GM23338 (cell line): ENCODE data around the gene CD109. TPM values are rescaled to one million over a fixed set of nuclear protein-coding genes. Genes with fewer than 3 reads are reported as not detected.

Source experiments
- ATAC-seq: fragments of 200-7000 bp; cut with Tn5 transposase; 3 replicates; pipeline ENCODE4 v1.9.1; 2020
- DNase-seq: peaks from one replicate; pipeline ENCODE4 v3.0.0-alpha.2; 2015; ENCODE audit warnings: low spot score
- H2AFZ ChIP-seq: fragments of 200-600 bp; sonication (generic); 2 replicates; pipeline ENCODE4 v1.8.0; 2016; ENCODE audit warnings: antibody characterized with exemption, mild to moderate bottlenecking, moderate library complexity
- H3F3A ChIP-seq: fragments of 200-600 bp; sonication (generic); replicated peaks from 2 replicates; pipeline ENCODE4 v1.8.0; 2017; ENCODE audit warnings: antibody characterized with exemption, mixed run types, low read depth
- H3K27ac ChIP-seq: fragments of 200-600 bp; sonication (generic); 2 replicates; pipeline ENCODE4 v1.6.1; 2016; ENCODE audit warnings: low read depth
- H3K27me3 ChIP-seq: fragments of 200-600 bp; sonication (generic); 2 replicates; pipeline ENCODE4 v1.8.0; 2016; ENCODE audit warnings: mild to moderate bottlenecking, mixed run types, moderate library complexity; ENCODE audit not compliant: insufficient read depth
- H3K36me3 ChIP-seq: fragments of 200-600 bp; sonication (generic); 2 replicates; pipeline ENCODE4 v1.8.0; 2016; ENCODE audit warnings: mild to moderate bottlenecking; ENCODE audit not compliant: insufficient read depth
- H3K4me1 ChIP-seq: fragments of 200-600 bp; sonication (generic); 2 replicates; pipeline ENCODE4 v1.8.0; 2016; ENCODE audit warnings: mild to moderate bottlenecking, moderate library complexity; ENCODE audit not compliant: insufficient read depth
- H3K4me2 ChIP-seq: fragments of 200-600 bp; sonication (generic); 2 replicates; pipeline ENCODE4 v1.7.1; 2017; ENCODE audit warnings: mixed run types
- H3K4me3 ChIP-seq: fragments of 200-600 bp; sonication (generic); 2 replicates; pipeline ENCODE4 v1.6.1; 2016; ENCODE audit warnings: mixed run types
- H3K79me2 ChIP-seq: fragments of 200-600 bp; sonication (generic); replicated peaks from 2 replicates; pipeline ENCODE4 v1.8.0; 2017; ENCODE audit warnings: mild to moderate bottlenecking; ENCODE audit not compliant: insufficient read depth
- H3K9me2 ChIP-seq: fragments of 200-600 bp; sonication (generic); 2 replicates; pipeline ENCODE4 v1.8.0; 2017; ENCODE audit not compliant: insufficient read depth
- H4K20me1 ChIP-seq: fragments of 200-600 bp; sonication (generic); replicated peaks from 2 replicates; pipeline ENCODE4 v1.8.0; 2017; ENCODE audit warnings: mild to moderate bottlenecking; ENCODE audit not compliant: insufficient read depth
- H3K27ac Mint-ChIP-seq: 2 replicates; pipeline ENCODE4 v1.8.0; 2020; ENCODE audit warnings: inconsistent platforms, mild to moderate bottlenecking, moderate library complexity, mixed read lengths
- H3K27me3 Mint-ChIP-seq: 3 replicates; pipeline ENCODE4 v1.8.0; 2022; ENCODE audit warnings: low read depth, mild to moderate bottlenecking, moderate library complexity, mixed read lengths, inconsistent platforms; ENCODE audit not compliant: insufficient read depth, poor library complexity
- H3K36me3 Mint-ChIP-seq: 3 replicates; pipeline ENCODE4 v1.8.0; 2021; ENCODE audit warnings: low read depth, mild to moderate bottlenecking, inconsistent platforms, moderate library complexity, mixed read lengths
- H3K4me1 Mint-ChIP-seq: 3 replicates; pipeline ENCODE4 v1.8.0; 2020; ENCODE audit warnings: mild to moderate bottlenecking, inconsistent platforms, mixed read lengths
- H3K4me3 Mint-ChIP-seq: 3 replicates; pipeline ENCODE4 v1.8.0; 2021; ENCODE audit warnings: moderate library complexity, mild to moderate bottlenecking, inconsistent platforms, mixed read lengths
- H3K9me3 Mint-ChIP-seq: 3 replicates; pipeline ENCODE4 v1.8.0; 2020; ENCODE audit warnings: moderate library complexity, mild to moderate bottlenecking, inconsistent platforms, mixed read lengths
- EZH2 ChIP-seq: fragments of 200-600 bp; sonication (generic); IDR thresholded peaks from one replicate; pipeline ENCODE4 v1.8.0; 2017; ENCODE audit warnings: antibody characterized with exemption, mild to moderate bottlenecking, low read depth; ENCODE audit not compliant: unreplicated experiment
- JUNB ChIP-seq: IDR thresholded peaks from one replicate; pipeline ENCODE4 v1.6.1; 2016; ENCODE audit warnings: antibody characterized with exemption; ENCODE audit not compliant: unreplicated experiment
- NANOG ChIP-seq: IDR thresholded peaks from 2 replicates; pipeline ENCODE4 v1.6.1; 2016; ENCODE audit warnings: antibody characterized with exemption, borderline replicate concordance
- POLR2AphosphoS5 ChIP-seq: IDR thresholded peaks from 2 replicates; pipeline ENCODE4 v1.6.1; 2016; ENCODE audit warnings: antibody characterized with exemption, low read depth
- STAT1 ChIP-seq: IDR thresholded peaks from one replicate; pipeline ENCODE4 v1.6.1; 2016; ENCODE audit warnings: antibody characterized with exemption; ENCODE audit not compliant: unreplicated experiment
- ZNF331 ChIP-seq: fragments of 250-450 bp; sonication (Bioruptor Pico); IDR thresholded peaks from 2 replicates; pipeline ENCODE4 v1.5.0; 2020; ENCODE audit warnings: low read depth, mild to moderate bottlenecking, moderate library complexity
- polyA plus RNA-seq: library from polyadenylated mRNA; unstranded; fragments of >200 nt; fragmentation: Nextera tagmentation; extraction: Ambion mirVana; gene quantifications from 2 replicates; pipeline ENCODE4 v1.2.1, GENCODE V29; 2016
- total RNA-seq: library from RNA; depleted of rRNA; stranded (reverse); fragments of >200 nt; shearing (Covaris generic); gene quantifications from 2 replicates; pipeline ENCODE4 v1.2.3, GENCODE V29; 2014
- TF ChIP-seq, protein P1 (sequence below): IDR thresholded peaks from one replicate; pipeline ENCODE4 v1.6.1; 2018; ENCODE audit warnings: antibody characterized with exemption; ENCODE audit not compliant: unreplicated experiment
- TF ChIP-seq, protein P2 (sequence below), 2 experiments: fragments of 200-600 bp in 1 of 2; sonication (generic) in 1 of 2; conservative IDR thresholded peaks; 2 replicates each; pipeline versions ENCODE4 v1.5.1 to v1.6.1; 2016 to 2017; ENCODE audit warnings: antibody characterized with exemption in 2 of 2, low read depth in 2 of 2, mild to moderate bottlenecking in 2 of 2, moderate library complexity in 1 of 2
- TF ChIP-seq, protein P3 (sequence below): fragments of 250-450 bp; sonication (Bioruptor Pico); IDR thresholded peaks from 2 replicates; pipeline ENCODE4 v1.5.0; 2020; ENCODE audit warnings: mild to moderate bottlenecking, moderate library complexity

Gene CD109
- total and polyA plus RNA-seq, 2 experiments from 2014 or later = 1.1 to 5.3 TPM

DNA sequence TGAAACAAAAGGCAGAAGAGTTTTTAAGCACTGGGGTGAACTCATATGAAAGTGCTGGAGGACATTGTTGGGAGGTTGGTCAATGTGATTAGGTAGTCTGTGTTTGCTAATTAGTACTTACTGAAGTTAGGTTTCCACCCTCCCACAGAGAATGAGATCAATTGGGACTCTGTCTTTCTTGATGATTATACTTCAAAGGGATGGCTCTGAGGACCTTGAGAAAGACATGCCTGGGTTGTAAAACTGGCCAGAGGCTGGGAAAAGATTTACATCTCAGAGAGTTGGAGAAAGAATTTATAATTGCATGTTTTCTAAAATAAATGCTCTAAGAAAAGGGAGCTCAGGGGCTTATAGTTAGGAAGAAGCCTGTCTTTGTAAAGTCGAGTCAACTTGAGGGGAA, 74.0 kb downstream of the CD109 start:
- no peak overlapping the region for H3K27ac Mint-ChIP-seq
- no peak for ATAC-seq
- H3K27ac ChIP-seq = no peak overlapping the region
- H3K27me3 ChIP-seq = no peaks in the 10 kb centered on the region
- no peaks in the 10 kb centered on the region for H4K20me1 ChIP-seq
- no peak overlapping the region for H3K4me3 ChIP-seq
- no peak overlapping the region for H3K4me2 ChIP-seq
- H3K79me2 ChIP-seq = no peaks in the 10 kb centered on the region
- peaks cover 3% of the 10 kb centered on the region; the same call in 1 of the 2 replicates for H3K4me1 ChIP-seq
- no peaks in the 10 kb centered on the region for H3K4me1 Mint-ChIP-seq
- no peaks in the 10 kb centered on the region for H3K36me3 Mint-ChIP-seq
- no peak overlapping the region for H2AFZ ChIP-seq
- no peak overlapping the region for H3K4me3 Mint-ChIP-seq
- H3K27me3 Mint-ChIP-seq = no peaks in the 10 kb centered on the region
- no peaks in the 10 kb centered on the region for H3K9me2 ChIP-seq
- no peaks in the 10 kb centered on the region for H3K36me3 ChIP-seq
- TF ChIP-seq JUNB = no peak
- TF ChIP-seq, protein P1, sequence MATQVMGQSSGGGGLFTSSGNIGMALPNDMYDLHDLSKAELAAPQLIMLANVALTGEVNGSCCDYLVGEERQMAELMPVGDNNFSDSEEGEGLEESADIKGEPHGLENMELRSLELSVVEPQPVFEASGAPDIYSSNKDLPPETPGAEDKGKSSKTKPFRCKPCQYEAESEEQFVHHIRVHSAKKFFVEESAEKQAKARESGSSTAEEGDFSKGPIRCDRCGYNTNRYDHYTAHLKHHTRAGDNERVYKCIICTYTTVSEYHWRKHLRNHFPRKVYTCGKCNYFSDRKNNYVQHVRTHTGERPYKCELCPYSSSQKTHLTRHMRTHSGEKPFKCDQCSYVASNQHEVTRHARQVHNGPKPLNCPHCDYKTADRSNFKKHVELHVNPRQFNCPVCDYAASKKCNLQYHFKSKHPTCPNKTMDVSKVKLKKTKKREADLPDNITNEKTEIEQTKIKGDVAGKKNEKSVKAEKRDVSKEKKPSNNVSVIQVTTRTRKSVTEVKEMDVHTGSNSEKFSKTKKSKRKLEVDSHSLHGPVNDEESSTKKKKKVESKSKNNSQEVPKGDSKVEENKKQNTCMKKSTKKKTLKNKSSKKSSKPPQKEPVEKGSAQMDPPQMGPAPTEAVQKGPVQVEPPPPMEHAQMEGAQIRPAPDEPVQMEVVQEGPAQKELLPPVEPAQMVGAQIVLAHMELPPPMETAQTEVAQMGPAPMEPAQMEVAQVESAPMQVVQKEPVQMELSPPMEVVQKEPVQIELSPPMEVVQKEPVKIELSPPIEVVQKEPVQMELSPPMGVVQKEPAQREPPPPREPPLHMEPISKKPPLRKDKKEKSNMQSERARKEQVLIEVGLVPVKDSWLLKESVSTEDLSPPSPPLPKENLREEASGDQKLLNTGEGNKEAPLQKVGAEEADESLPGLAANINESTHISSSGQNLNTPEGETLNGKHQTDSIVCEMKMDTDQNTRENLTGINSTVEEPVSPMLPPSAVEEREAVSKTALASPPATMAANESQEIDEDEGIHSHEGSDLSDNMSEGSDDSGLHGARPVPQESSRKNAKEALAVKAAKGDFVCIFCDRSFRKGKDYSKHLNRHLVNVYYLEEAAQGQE = no peak
- TF ChIP-seq EZH2 = no peak
- TF ChIP-seq NANOG = no peak
- TF ChIP-seq, protein P2, sequence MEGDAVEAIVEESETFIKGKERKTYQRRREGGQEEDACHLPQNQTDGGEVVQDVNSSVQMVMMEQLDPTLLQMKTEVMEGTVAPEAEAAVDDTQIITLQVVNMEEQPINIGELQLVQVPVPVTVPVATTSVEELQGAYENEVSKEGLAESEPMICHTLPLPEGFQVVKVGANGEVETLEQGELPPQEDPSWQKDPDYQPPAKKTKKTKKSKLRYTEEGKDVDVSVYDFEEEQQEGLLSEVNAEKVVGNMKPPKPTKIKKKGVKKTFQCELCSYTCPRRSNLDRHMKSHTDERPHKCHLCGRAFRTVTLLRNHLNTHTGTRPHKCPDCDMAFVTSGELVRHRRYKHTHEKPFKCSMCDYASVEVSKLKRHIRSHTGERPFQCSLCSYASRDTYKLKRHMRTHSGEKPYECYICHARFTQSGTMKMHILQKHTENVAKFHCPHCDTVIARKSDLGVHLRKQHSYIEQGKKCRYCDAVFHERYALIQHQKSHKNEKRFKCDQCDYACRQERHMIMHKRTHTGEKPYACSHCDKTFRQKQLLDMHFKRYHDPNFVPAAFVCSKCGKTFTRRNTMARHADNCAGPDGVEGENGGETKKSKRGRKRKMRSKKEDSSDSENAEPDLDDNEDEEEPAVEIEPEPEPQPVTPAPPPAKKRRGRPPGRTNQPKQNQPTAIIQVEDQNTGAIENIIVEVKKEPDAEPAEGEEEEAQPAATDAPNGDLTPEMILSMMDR (conservative IDR thresholded peaks at IDR 0.05; ENCODE audit: low read depth in 2 of 2) = no peak
- TF ChIP-seq, protein P3, sequence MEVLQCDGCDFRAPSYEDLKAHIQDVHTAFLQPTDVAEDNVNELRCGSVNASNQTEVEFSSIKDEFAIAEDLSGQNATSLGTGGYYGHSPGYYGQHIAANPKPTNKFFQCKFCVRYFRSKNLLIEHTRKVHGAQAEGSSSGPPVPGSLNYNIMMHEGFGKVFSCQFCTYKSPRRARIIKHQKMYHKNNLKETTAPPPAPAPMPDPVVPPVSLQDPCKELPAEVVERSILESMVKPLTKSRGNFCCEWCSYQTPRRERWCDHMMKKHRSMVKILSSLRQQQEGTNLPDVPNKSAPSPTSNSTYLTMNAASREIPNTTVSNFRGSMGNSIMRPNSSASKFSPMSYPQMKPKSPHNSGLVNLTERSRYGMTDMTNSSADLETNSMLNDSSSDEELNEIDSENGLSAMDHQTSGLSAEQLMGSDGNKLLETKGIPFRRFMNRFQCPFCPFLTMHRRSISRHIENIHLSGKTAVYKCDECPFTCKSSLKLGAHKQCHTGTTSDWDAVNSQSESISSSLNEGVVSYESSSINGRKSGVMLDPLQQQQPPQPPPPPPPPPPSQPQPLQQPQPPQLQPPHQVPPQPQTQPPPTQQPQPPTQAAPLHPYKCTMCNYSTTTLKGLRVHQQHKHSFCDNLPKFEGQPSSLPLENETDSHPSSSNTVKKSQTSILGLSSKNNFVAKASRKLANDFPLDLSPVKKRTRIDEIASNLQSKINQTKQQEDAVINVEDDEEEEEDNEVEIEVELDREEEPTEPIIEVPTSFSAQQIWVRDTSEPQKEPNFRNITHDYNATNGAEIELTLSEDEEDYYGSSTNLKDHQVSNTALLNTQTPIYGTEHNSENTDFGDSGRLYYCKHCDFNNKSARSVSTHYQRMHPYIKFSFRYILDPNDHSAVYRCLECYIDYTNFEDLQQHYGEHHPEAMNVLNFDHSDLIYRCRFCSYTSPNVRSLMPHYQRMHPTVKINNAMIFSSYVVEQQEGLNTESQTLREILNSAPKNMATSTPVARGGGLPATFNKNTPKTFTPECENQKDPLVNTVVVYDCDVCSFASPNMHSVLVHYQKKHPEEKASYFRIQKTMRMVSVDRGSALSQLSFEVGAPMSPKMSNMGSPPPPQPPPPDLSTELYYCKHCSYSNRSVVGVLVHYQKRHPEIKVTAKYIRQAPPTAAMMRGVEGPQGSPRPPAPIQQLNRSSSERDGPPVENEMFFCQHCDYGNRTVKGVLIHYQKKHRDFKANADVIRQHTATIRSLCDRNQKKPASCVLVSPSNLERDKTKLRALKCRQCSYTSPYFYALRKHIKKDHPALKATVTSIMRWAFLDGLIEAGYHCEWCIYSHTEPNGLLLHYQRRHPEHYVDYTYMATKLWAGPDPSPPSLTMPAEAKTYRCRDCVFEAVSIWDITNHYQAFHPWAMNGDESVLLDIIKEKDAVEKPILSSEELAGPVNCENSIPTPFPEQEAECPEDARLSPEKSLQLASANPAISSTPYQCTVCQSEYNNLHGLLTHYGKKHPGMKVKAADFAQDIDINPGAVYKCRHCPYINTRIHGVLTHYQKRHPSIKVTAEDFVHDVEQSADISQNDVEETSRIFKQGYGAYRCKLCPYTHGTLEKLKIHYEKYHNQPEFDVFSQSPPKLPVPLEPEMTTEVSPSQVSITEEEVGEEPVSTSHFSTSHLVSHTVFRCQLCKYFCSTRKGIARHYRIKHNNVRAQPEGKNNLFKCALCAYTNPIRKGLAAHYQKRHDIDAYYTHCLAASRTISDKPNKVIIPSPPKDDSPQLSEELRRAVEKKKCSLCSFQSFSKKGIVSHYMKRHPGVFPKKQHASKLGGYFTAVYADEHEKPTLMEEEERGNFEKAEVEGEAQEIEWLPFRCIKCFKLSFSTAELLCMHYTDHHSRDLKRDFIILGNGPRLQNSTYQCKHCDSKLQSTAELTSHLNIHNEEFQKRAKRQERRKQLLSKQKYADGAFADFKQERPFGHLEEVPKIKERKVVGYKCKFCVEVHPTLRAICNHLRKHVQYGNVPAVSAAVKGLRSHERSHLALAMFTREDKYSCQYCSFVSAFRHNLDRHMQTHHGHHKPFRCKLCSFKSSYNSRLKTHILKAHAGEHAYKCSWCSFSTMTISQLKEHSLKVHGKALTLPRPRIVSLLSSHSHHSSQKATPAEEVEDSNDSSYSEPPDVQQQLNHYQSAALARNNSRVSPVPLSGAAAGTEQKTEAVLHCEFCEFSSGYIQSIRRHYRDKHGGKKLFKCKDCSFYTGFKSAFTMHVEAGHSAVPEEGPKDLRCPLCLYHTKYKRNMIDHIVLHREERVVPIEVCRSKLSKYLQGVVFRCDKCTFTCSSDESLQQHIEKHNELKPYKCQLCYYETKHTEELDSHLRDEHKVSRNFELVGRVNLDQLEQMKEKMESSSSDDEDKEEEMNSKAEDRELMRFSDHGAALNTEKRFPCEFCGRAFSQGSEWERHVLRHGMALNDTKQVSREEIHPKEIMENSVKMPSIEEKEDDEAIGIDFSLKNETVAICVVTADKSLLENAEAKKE (CRISPR knock-in tag) = no peak
- TF ChIP-seq ZNF331 (CRISPR knock-in tag) = no peak
- no peak for TF ChIP-seq POLR2AphosphoS5
- TF ChIP-seq STAT1 = no peak
- H3K9me3 Mint-ChIP-seq = no peaks in the 10 kb centered on the region
- no peaks in the 10 kb centered on the region for H3F3A ChIP-seq
- DNase-seq = no peak
